Astrocyte of the spinal cord (primary cell): ENCODE results near the gene OPCML.

Experiments
- DNase-seq: peaks from one replicate; pipeline ENCODE4 v3.0.0; 2011; ENCODE audit warnings: low read depth, low spot score
- H3K4me3 ChIP-seq: 2 replicates; pipeline ENCODE4 v1.5.1; 2011; ENCODE audit warnings: low read depth, mild to moderate bottlenecking, low read length, moderate library complexity
- CTCF ChIP-seq: IDR thresholded peaks from 2 replicates; pipeline ENCODE4 v1.5.1; 2012; ENCODE audit warnings: low read depth, mild to moderate bottlenecking, low read length, inconsistent platforms
- in situ Hi-C: cut with HindIII; loops from 2 replicates; pipeline ENCODE4 v1.10.0; 2017; ENCODE audit warnings: low sequenced_read_pairs

Gene OPCML

DNA sequence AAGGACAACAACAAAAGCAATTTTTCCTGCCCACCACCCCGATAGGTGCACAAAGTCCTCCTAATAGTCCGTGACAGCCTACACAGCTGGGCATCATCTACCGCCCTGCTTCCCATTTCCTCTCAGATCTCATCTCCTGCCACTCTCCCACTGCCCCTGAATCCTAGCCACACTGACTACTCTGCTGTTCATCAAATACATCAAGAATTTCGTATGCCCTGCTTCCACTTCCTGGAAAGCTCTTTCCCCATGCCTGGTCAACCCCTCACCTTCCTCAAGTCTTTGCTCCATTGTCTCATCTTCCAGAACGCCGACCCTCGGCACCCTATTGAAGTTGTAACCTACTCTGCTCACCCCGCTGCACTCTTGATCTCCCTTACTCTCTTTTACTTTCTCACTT, 320.1 kb downstream of the OPCML start:
- TF ChIP-seq CTCF = no peak
- no peak for DNase-seq
- H3K4me3 ChIP-seq = no peak overlapping the region
- in situ Hi-C loops = no loop called here

GRCh38 chr11:133207995-133208394, 324.3 kb downstream of the OPCML start:
- in situ Hi-C loops = no loop called here
- no peak overlapping the region for H3K4me3 ChIP-seq
- DNase-seq = no peak
- TF ChIP-seq CTCF = no peak

DNA sequence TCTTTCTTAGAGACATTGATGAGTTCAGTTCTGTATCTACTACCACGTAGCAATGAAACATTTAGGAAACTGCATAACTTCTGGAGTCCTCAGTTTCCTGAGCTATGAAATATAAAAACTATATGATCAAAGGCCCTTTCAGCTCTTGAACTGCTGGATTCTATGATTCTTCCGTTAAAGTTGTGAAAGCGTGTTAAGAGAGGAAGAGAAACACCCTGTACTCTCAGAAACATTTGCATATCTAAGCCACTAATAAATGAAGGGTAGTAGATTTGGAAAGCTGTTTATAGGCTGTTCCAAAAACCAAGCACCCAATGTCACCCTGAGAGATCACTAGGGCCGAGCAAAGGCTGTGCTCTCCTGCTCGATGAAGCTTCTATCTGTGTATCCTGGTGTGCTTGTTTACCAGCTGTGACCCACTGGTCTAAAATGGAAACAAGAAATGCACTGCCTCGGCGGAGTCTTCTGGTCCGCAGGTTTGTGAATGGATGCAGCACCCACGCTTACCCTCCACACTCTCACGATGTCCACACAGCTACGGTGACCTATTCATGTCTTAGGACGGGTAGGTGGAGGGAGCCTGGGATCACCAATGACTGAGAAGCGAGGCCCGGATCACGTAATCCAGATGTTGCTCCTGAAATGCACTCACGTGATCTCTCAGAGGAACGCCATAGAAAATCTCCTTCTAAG, 325.8 kb downstream of the OPCML start:
- no peak for DNase-seq
- TF ChIP-seq CTCF = no peak
- no peak overlapping the region for H3K4me3 ChIP-seq
- in situ Hi-C loops = no loop called here

DNA sequence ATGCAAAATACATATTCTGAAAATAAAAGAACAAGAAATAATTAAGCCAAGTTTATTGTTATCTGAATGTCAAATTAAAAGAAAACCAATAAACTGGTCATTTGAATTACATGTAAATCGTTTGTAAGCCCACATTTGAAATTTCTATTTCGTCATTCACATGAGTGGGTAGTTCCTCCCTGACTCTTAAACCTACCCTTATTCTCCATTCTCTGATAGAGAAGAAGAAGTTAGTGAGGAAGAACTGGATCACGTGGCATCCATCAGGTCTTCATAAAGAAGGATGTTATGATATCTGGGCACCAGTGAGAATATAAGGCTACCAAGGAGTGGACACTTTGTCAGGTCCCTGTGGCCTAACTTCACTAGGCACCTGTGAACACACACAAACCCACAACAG, 328.1 kb downstream of the OPCML start:
- TF ChIP-seq CTCF = no peak
- no peak for DNase-seq
- in situ Hi-C loops = no loop called here
- H3K4me3 ChIP-seq = no peak overlapping the region

DNA sequence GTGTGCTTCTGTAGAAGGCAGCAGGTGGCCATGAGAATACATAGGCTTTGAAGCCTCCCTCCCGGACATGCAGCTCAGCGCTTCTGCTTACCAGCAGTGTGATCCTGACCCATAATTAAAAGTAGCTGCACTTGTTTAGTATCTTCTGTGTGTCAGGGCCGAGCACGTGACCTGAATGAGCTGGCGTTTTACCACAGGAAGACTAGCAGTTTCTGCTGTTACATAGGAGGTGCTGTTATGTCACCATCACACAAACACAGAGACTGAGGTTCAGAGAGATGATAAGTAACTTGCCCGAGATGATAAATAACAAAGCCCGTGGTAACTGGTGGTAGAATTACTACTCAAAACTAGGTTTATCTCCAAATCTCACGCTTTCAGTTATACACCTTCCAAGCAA, 329.5 kb downstream of the OPCML start:
- DNase-seq = no peak
- no peak overlapping the region for H3K4me3 ChIP-seq
- TF ChIP-seq CTCF = no peak
- in situ Hi-C loops = no loop called here

GRCh38 chr11:133198438-133198837, 333.9 kb downstream of the OPCML start:
- no peak overlapping the region for H3K4me3 ChIP-seq
- in situ Hi-C loops = no loop called here
- no peak for TF ChIP-seq CTCF
- no peak for DNase-seq
